ENCODE results near the gene TMC6.
A peak's percentile ranks its signal among the peaks of the same experiment; 100 is the strongest.
"Not testable (repeated sequence)": the region's sequence is repeated elsewhere in the genome, so short reads cannot be mapped to it uniquely, and the experiment has no call there.

The TMC6 gene

DNA sequence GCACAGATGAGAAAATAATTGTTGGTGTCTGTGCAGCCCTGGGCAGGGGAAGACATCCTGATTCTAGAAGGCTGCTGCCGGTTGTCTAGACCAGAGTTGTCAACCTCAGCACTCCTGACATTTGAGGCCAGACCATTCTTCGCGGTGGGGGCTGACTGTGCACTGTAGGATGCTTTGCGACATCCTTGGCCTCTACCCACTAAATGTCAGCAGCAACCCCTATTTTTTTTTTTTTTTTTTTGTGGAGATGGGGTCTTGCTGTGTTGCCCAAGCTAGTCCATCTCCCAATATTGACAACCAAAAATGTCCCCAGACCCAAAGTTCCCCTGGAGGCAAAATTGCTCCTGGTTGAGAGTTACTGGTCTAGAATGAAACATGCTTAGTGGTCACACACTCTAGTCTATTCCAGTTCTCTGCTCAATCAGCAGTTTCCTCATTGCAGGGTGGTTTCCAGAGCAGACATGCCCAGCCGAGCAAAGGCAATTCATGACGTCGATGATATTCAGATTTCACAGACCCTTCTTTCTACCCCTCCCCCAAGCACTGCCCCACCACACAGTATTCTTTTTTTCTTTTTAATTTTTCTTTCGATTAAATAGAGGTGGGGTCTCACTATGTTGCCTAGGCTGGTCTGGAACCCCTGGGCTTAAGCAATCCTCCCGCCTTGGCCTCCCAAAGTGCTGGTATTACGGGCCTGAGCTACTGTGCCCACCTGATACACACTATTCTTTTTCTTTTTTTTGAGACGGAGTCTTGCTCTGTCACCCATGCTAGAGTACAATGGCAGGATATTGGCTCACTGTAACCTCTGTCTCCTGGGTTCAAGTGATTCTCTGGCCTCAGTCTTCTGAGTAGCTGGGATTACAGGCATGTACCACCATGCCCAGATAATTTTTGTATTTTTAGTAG lies 26.6 kb upstream of the TMC6 start:
- DNase-seq, result no peak

DNA sequence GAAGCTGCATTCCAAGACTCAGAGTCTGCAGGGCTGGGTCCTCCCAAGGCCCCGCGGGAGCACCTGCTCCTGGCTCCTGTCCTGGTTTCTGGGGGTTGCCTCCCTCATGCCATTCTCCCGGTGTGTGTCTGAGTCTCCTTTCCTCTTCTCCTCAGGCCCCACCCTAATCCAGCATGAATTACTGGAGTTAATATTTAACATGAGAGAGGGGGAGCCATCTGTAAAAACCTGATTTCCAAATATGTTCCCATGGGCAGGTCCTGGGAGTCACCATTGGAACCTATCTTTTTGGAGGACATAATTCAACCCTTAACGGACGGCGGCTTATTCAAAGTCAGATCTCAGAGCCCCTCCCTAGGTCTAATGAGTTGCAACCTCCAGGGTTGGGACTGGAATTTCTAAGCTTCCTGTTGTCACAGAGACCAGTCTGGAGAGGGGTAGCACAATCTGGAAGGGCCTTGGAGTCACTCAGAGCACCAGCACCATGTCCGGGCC lies 23.0 kb upstream of the TMC6 start:
- DNase-seq, result no peak

DNA sequence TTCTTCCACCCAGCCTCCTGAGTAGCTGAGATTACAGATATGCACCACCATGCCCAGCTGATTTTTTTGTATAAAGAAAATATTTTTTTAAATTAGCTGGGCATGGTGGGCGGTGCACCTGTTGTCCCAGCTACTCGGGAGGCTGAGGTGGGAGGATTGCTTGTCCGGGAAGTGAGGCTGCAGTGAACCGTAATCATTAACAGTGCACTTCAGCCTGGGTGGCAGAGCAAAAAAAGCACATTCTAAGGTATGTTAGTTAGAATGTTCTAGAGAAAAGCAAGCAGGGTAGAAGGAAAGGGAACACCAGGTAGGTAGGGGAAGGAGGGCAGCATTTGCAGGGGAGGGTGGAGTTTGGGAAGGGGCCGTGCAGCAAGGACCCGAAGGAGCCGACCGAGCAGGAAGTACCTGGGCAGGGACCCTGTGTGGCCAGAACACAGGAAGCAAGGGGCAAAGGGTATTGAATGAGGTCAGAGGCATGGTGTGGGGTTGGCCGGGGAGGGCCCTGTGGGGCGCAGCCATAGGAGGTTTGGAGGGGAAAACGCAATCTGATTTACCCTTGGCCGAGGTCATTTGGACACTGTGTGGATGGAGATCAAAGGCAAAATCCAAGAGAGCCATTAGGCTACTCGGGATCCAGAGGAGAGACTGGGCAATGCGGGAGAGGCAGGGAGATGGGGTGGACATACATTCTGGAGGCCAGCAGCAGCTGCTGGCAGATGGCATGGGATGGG lies 19.9 kb upstream of the TMC6 start:
- DNase-seq, result no peak

DNA sequence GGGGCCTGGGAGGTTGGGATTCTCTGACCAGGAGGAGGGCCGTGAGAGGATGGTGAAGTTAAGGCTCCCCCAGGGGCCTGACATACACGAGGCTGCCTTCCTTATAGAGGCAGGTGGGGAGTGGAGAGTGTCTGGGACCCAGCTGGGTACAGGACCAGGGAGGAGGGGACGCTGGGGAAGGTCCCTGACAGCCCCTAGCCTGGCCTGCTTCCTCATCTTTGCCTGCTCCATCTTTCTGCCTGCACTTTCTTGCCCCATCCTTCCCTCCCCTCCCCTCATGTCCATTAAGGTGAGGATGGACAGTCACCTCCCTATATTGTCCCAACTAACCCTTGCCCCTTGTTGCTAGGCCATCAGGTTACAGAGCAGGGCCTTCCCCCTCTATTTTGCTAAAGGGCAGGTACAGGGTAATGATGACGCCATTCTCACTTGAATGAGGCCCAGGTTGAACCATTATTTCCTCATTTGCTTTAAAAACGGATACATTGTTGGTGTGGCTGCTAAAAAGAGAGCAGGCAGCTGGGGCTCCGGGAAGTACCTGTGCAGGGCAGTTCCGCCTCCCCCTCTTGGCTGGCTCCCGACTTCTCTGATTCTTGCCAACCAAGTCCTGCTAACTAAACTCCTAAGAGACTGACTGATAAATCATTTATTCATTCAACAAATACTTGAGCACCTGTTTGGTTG lies 18.9 kb upstream of the TMC6 start:
- no peak for DNase-seq

DNA sequence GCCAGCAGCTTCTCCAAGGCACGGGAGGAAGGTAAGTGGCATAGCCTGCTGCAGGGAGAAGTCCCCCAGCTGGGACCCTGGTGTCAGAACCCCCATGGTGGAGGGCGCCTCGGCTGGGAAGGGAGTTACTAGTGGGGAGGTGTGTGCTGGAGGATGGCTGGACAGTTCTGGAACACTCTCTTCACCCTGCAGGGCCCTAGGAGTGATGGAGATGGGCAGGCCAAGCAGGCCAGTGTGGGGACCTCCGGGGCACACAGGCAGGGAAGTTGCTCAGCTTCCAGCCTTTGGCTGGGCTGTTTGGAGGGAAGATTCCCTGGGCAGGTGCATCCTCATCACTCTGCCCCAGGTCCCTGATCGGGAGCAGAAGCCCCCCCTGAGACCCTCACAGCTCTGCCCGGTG lies 18.3 kb upstream of the TMC6 start:
- DNase-seq, result no peak

DNA sequence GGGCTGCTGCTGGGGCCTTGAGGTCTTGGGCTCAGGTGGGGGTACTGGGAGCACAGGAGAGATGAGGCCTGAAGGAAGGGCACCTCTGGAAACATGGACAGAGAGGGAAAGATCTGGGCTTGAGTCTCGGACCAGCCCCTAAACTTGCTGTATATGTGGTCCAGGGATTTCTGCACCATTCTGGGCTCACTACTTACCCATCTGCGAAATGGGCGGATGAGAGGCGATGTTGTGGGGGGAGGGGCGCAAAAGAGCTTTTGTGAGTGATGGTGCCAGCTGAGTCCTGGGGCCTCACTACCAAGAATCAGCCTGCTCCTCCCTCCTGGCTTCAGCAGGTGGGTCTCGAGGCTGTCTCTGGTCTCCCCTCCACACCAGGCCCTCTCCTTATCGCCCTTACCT lies 17.9 kb upstream of the TMC6 start:
- no peak for DNase-seq

DNA sequence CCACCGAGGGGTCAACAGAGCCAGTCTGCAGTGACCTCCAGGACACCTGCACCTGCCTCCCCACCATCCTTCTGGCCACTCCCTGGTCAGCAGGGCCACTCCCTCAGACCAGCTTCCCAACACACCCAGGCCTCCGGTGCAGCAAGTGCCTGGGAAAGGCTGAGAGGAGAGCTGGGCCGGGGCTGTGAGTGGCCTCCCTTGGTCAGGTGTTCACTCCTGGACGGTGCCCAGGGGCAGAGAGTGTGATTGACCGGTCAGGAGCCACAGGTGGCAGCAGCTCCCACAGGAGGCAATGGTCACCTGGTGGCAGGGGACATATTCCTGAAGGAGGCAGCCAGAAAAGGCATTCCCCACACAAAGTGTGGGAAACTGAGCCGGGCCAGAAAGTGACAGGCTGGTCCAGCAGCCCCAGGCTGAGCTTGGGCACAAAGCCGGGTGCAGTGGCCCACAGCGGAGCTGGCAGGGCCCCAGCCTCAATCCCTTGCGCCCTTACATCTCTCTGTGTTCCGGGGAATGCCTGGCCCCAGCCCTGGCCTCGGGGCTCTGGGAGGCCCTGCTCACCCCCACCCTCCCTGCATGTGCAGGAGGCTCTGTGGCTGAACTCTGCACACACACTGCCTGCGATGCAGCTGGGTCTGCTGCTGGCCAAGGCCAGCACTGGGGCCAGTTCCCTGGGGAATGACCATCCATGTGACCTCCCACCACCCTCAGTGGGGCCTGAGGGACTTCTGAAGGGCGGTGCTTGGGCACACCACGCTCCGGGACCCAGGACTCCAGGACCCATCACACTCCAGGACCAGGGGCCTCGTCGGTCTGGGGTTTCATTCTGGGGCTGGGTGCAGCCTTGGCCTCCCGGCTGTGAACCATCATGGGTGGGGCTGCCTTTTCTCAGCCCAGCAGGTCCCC lies 16.4 kb upstream of the TMC6 start:
- DNase-seq, result no peak

DNA sequence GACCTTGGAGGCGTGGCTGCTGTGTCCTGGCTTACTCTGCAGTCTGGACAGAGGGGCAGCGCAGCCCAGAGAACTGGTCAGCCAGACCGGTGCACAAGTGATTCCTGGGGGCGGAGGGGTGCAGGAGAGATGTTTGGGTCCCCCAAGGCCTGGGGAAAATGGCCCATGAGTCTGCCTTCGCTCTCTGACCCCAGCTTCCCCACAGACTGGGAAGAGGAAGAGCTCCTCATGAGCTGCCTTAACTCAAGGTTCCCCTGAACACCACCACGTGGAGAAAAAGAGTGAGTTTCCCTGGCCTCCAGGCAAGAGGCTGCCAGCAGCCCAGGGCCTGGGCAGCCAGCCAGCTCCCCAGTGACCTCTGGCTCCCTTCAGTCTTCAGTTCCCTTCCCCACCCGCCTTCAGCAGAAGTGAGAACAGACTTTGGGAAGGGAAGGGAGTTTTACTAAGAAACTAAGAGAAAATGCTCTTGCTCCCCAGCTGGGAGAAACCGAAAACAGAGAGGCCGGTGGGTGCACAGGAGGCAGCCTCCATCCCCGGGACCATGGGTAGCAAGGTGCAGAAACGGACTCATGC lies 15.7 kb upstream of the TMC6 start:
- DNase-seq, result no peak

DNA sequence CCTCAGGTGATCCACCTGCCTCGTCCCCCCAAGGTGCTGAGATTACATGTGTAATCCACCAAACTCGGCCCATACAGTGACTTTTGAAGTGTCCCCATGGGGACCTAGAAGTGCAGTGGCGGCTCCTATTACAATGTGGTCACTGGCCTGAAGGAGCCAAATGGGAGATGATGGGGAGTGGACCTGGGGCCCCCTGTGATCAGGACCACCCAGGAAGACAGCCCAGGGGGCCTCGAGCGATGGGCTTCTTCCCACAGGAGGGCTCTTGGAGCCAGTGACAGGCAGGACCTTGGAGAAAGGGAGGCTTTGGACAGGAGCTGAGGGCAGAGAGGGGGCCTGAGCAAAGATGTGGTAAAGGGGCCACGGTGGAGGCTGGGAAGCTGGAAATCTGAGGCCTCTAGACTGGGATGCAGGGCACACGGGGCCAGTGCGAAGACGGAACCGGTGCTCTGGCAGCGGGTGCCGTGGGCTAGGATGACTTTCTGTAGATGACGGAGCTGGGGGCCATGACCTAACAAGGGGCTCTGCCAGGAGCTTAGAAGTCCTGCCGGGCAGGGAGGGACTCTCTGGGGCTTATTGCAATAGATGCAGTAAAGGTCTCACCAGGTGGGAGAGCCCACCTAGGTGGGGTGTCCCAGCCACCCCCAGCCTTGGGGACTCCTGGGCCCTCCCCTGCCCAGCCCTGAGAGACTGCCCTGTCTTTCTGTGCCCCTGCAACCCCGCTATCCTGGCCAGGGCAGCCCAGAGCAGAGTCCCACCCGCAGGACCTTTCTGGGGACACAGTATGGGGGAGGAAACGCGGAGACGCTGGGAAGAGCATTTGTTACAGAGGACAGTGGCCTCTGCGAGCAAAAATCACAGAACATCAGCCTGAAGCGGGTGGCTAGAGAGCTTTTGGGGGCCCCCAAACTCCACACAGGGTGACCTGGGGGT lies 14.9 kb upstream of the TMC6 start:
- DNase-seq, result no peak

DNA sequence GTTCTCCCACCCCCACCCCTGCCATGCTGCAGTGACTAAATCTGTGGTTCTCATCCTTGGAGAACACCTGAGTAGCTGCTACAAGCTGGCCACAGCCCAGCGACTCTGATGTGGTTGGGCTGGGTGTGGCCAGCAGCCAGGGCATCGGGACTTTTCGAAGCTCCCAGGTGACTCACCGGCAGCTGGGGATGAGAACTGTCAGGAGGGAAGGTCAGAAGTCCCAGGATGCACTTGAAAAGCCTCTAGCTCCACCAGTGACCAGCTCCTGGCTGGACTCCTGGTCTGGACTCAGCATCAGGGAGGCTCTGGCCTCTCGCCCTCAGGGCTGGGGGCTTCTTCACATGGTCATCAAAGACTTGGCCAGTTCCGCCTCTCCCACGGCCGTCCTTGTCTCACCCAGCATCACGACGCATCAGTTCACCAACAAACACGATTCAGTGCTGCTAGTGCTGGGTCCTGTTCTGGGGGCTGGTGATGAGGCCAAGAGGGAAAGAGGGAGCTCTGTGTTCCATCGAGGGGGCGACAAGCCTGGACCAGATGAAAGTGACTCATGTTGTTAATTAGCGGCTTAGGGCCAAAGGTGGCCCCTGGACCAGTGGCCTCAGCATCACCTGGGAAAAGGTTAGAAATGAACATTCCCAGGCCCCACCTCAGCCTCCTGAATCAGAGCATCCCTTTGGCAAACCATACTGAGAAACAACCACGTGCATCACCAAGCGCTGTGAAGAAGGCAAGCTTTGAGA lies 13.7 kb upstream of the TMC6 start:
- DNase-seq, result peak; percentile 25

DNA sequence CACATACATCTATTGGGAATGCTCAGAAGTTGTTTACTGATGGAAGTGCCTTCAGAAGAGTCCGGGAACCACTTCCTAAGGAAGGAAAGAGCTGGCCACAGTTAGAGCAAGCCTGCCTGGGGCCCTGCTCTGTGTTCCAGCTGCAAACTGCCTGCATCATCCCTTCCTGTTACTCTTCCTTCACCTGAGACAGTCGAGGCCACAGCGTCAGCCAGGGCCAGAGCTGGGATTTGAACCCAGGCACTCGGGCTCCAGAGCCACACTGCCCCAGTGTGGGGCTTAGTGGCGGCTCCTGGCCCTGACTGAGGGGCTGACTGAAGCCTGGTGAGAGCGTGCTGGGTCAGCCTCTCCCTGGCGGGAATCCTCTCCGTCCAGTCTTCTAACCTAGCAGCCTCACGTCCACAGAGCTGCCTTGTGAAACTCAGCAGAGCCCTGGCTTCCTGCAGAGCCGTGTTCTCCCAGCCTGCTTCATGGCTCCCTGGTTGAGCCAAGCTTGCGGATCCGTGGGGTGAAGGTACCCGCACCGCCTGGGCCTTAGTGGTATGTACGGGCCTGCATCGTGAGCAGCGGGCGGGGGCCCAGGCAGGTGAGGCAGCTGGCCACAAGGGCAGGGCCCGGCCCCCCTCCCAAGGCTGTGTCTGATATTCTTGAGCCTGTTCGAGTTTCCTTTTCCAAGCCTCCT lies 13.0 kb upstream of the TMC6 start:
- no peak for DNase-seq

DNA sequence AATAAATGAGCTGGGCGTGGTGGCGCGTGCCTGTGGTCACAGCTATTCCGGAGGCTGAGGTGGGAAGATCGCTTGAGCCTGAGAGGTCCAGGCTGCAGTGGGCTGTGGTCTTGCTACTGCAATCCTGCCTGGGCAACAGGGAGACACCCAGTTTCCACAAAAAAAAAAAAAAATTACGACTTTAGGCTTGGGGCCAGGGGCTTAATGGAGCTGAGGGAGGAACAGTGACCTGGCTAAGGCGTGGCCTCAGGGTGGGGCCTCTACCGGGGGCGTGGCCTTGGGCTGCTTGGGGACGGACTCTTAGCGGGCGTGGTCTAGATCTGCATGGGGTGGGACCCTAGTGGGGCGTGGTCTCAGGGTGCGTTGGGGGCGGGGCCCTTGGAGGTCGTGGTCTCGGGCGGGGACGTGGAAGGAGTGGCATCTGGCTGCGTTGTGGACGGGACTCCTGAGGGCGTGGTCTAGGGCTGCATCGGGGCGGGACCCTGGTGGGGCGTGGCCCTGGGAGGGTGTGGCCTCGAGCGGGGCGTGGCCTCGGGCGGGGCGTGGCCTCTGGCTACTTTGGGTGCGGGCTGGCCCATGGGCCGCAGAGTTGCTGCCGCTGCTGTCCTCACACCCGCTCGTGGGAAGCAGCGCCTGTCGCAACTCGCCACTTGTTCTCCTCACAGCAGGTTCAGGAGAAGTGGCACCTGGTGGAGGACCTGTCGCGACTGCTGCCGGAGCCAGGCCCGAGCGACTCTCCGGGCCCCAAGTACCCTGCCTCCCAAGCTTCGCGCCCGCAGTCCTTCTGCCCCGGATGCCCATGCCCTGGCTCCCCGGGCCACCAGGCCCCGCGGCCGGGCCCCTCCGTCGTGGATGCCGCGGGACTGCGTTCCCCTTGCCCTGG lies 11.9 kb upstream of the TMC6 start:
- DNase-seq, result peak; percentile 82

DNA sequence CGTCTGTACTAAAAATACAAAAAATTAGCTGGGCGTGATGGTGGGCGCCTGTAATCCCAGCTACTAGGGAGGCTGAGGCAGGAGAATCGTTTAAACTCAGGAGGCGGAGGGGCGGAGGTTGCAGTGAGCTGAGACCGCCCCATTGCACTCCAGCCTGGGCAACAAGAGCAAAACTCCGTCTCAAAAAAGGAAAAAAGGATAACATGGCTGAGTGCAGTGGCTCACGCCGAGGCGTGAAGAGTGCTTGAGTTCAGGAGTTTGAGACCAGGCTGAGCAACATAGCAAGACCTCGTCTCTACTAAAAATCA lies 11.3 kb upstream of the TMC6 start:
- DNase-seq, result not testable (repeated sequence)

DNA sequence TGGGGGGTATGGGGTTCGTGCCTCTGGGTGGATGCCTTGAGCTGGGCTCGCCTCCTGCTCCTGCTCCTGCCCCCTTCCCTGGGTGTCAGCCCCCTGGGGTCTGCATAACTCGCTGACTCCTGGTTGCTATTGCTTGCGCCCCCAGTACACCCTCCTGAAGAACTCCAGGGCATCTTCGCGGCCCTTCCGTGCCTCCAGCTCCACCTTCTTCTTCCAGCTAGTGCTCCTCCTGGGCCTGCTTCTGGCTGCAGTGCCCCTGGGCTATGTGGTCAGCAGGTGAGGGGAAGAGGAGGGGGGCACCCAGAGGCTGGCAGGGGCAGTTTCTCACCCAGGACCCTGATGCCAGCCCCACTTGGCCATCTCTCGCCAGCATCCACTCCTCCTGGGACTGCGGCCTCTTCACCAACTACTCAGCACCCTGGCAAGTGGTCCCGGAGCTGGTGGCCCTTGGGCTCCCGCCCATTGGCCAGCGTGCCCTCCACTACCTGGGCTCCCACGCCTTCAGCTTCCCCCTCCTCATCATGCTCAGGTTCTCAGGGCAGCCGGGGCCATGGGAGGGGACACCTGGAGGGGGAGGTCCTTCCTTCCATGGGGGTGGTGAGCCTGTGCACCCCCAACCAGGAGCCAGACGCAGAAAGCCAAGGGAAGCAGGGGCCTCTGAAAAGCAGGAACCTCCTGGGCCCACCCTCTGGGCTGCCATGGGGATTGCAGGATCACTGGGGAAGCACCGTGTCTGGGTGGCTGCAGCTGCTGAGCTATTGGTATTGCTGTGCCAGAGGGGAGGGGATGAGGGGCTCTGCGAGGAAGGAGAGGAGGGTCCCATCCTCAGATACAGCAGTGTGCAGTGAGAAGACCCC lies 9.9 kb upstream of the TMC6 start:
- DNase-seq, result no peak

DNA sequence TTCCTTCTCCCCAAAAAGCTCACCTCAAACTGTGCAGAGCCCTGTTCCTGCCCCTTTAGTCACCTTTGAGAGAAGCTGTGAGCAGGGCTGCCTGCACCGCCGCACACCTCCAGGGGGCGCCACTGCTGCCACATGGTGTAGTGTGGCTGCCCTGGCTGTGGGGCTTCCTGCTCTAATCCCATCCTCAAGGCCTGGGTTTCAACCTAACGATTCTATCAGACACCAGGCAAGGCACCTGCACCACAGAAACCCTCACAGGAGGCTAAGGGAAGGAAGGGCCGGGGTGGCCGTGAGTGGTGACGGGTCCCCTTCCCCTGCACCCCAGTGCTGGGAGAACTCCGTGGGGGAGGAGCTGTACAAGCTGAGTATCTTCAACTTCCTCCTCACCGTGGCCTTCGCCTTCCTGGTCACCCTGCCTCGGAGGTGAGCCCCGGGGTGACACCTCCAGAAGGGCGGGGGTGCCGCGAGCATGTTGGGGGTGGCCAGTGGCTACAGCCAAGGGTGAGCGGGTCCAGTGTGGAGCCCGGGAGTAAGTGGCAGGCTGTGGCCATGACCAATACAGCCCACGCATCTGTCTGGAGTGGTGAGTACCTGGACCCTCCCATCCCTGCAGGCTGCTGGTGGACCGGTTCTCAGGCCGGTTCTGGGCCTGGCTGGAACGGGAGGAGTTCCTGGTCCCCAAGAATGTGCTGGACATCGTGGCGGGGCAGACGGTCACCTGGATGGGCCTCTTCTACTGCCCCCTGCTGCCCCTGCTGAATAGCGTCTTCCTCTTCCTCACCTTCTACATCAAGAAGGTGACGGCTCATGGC lies 9.0 kb upstream of the TMC6 start:
- no peak for DNase-seq

DNA sequence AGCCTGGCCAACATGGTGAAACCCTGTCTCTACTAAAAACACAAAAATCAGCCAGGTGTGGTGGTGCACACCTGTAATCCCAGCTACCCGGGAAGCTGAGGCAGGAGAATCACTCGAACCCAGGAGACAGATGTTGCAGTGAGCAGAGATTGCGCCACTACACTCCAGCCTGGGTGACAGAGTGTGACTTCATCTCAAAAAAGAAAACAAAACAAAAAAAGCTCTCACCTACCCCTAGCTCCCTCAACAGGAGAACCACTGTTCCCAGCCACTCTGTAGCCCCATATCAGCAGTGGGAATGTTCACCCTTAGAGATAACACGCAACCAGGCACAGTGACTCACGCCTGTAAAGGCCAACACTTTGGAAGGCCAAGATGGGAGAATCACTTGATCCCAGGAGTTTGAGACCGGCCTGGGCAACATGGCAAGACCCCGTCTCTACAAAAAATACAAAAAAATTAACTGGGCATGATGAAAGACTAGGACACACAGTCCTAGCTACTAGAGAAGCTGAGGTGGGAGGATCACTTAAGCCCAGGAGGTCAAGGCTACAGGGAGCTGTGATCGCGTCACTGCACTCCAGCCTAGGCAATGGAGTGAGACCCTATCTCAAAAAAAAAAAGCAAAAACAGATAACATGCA lies 7.4 kb upstream of the TMC6 start:
- DNase-seq, result no peak
